Hepatocyte (in vitro differentiated cells): Measurements from ENCODE around the gene MBP.
"Not testable (repeated sequence)": the region's sequence is repeated elsewhere in the genome, so short reads cannot be mapped to it uniquely, and the experiment has no call there.

Source experiments
- EZH2 ChIP-seq: fragments of 200-600 bp; sonication (generic); IDR thresholded peaks from 2 replicates; pipeline ENCODE4 v1.6.1; 2016; ENCODE audit warnings: antibody characterized with exemption, mild to moderate bottlenecking, borderline replicate concordance
- EZH2phosphoT487 ChIP-seq: fragments of 200-600 bp; sonication (generic); IDR thresholded peaks from one replicate; pipeline ENCODE4 v1.6.1; 2018; ENCODE audit warnings: antibody characterized with exemption, mild to moderate bottlenecking, low read depth, moderate library complexity; ENCODE audit not compliant: unreplicated experiment, severe bottlenecking
- TF ChIP-seq, protein P1 (sequence below): fragments of 200-600 bp; sonication (generic); IDR thresholded peaks from 2 replicates; pipeline ENCODE4 v1.5.1; 2016; ENCODE audit warnings: antibody characterized with exemption, mild to moderate bottlenecking; ENCODE audit not compliant: poor library complexity

DNA sequence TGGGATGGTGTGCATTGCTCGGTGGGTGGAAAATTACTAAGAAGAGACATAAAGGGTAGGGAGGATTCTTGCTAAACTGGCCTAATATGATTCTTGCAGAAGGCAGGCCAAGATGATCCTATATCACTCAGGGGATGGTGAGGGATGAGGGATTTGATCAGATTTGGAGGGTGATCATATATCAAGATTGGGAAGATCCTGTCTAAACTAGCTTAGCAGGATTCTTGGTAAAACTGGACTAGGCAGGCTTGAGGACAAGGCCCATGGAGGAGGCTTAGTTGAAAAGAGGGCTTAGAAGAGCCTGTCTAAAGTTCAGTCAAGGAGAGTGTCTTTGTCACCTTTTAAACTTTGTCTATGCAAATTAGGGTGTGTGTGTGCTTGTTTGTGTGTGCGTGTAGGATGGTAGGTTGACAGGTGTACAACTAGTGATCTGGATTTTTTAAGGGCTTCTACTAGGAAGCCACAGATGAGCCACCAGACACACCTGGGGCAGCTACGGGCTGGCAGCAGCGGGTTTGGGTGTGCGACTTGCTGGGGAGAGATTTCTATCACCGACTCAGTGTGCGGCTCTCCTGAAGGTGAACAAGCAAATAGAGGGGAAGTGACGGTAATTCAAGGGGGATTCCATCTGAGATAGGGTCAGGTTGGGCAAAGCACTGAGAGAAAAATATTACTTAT is 142.1 kb downstream of the MBP start:
- not testable (repeated sequence) for TF ChIP-seq EZH2phosphoT487, EZH2
- TF ChIP-seq, protein P1, sequence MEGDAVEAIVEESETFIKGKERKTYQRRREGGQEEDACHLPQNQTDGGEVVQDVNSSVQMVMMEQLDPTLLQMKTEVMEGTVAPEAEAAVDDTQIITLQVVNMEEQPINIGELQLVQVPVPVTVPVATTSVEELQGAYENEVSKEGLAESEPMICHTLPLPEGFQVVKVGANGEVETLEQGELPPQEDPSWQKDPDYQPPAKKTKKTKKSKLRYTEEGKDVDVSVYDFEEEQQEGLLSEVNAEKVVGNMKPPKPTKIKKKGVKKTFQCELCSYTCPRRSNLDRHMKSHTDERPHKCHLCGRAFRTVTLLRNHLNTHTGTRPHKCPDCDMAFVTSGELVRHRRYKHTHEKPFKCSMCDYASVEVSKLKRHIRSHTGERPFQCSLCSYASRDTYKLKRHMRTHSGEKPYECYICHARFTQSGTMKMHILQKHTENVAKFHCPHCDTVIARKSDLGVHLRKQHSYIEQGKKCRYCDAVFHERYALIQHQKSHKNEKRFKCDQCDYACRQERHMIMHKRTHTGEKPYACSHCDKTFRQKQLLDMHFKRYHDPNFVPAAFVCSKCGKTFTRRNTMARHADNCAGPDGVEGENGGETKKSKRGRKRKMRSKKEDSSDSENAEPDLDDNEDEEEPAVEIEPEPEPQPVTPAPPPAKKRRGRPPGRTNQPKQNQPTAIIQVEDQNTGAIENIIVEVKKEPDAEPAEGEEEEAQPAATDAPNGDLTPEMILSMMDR: not testable (repeated sequence)
